ENCODE measurements around the gene PAK3.

The PAK3 gene

DNA sequence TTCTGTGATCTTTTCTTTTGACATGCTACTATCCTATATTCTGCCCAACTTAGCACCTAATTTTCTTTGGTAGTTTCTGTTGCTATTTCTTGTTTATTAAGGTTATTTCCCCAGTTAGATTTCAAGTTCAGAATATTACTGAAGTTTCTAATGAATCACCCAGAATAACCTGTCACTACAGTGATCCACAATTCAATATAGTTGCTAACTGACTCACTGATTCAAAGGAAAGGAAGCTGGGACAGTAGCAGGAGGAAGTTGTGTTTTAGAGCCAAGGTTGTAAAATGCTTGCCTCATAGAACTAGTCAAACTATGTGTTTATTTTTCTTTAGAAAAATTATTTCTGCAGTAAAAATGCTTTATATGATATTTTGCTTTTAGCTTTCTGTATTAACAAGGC lies 37.4 kb downstream of the PAK3 start:
- peak in 1 of 5 donors; percentile 2 for DNase-seq

GRCh38 chrX:111145878-111146277 lies 49.9 kb downstream of the PAK3 start:
- no peak for DNase-seq

DNA sequence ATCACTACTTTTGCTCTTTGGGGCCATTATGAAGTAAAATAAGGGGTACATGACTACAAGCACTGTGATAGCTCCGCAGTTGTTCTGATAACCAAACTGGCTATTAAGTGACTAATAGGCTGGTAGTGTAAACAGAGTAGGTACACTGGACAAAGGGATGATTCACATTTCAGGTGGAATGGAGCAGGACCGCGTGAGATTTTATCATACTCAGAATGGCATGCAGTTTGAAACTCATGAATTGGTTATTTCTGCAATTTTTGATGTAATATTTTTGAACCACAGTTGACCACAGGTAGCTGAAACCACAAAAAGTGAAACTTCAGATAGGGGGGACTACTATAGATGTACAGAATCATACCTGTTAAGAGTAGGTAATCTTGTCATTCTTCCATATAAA lies 55.8 kb downstream of the PAK3 start:
- no peak for DNase-seq

DNA sequence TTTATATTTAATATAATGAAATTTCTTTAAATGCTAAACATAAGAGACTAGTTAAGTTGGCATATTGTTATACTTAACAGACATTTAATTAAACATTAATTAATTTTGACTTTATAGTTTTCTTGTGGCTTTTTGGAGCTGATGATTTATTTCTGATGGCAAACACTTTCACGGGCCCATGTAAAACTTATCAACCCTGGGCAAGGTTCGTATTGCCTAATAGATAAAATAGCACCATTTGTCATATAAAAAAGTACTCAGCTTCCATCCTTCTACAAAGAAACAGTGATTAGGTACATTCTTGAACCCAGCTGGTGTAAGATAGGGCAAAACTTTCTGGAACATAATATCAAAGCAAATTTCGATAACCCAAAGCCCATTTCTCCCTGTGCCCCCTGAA lies 63.2 kb downstream of the PAK3 start:
- DNase-seq = no peak

GRCh38 chrX:111164728-111165127 lies 68.7 kb downstream of the PAK3 start:
- no peak for DNase-seq

GRCh38 chrX:111165902-111166301 lies 69.9 kb downstream of the PAK3 start:
- DNase-seq = no peak

- DNase-seq = no peak
These were observed 71.3 kb downstream of the PAK3 start for GRCh38 chrX:111167334-111167733.

GRCh38 chrX:111168314-111168713 lies 72.3 kb downstream of the PAK3 start:
- DNase-seq = peak in 1 of 5 donors; percentile 12

- DNase-seq = no peak
These were observed 73.2 kb downstream of the PAK3 start for GRCh38 chrX:111169141-111169540.

DNA sequence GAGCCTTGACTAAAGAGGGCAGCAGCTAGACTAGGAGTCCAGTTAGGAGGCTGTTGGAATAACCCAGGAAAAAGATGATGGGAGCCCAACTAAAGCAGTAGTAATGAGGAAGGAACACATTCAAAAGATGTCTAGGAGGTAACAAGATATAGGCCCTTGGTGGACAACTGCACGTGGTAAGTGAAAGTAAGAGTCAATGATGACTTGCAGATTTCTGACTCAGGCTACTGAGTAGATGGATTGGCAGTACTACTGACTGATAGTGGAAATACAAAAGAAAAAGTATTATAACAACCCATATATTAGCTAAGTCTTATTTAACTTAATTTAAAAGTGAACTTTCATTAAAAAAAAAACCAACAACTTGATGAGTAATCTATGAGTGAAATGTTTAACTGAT lies 74.0 kb downstream of the PAK3 start:
- DNase-seq = peak in 1 of 5 donors; percentile 15

- no peak for DNase-seq
These were observed 84.8 kb downstream of the PAK3 start for GRCh38 chrX:111180750-111181240.

GRCh38 chrX:111181951-111182350 lies 86.0 kb downstream of the PAK3 start:
- no peak for DNase-seq

- no peak for DNase-seq
These were observed 87.0 kb downstream of the PAK3 start for GRCh38 chrX:111182997-111183396.

- DNase-seq = no peak
These were observed 95.6 kb downstream of the PAK3 start for GRCh38 chrX:111191598-111191997.

GRCh38 chrX:111199505-111199904 lies 103.5 kb downstream of the PAK3 start:
- no peak for DNase-seq

DNA sequence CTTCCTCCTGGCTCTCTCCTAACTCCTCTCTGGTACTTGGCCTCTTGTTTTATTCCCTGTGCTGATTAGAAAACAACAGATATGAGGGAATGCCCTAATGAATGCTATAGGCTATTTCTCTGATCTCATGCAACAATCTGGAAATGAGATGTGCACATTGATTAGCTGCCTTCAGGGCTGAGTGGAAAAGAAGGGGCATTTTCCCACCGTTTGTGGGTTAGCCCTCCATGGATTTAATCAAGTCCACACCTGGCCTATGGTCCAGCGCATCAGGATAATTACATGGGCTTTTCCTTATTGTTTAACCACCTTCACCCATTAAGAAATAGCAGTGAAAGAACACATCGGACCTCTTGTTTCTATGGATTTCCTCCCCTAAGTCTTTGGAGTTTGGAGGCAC lies 104.3 kb downstream of the PAK3 start:
- DNase-seq = no peak

DNA sequence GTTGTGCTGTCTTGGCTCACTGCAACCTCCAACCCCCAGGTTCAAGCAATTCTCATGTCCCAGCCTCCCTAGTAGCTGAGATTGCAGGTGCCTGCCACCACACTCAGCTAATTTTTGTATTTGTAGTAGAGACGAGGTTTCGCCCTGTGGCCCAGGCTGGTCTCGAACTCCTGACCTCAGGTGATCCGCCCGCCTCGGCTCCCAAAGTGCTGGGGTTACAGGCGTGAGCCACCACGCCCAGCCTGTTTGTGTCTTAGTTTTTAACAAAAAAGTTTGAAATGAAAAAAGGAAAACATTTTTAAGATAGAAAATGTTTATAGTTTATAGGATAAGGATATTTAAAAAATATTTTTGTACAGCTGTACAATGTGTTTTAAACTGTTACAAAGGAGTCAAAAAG lies 111.9 kb downstream of the PAK3 start:
- no peak for DNase-seq

DNA sequence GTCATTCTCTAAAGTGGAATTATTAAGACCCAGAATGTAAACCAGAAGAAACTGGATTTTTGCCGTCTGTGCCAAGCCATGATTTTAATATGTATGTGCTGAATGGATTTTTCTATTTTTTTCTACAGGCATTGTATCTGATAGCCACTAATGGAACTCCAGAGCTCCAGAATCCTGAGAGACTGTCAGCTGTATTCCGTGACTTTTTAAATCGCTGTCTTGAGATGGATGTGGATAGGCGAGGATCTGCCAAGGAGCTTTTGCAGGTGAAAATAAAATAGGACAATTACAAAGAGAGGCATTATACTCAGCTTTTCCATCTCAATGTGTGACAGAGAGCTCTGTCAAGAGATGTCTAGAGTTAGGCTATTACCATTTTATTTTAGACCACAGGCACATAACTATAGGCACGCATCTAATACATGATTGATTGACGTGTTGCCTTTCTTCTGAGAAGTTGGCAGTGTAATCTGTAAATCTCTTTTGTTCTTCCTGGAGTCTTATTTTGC lies 120.4 kb downstream of the PAK3 start:
- no peak for DNase-seq

GRCh38 chrX:111244235-111244750 lies 148.3 kb downstream of the PAK3 start:
- DNase-seq = peak in 1 of 5 donors; percentile 5

DNA sequence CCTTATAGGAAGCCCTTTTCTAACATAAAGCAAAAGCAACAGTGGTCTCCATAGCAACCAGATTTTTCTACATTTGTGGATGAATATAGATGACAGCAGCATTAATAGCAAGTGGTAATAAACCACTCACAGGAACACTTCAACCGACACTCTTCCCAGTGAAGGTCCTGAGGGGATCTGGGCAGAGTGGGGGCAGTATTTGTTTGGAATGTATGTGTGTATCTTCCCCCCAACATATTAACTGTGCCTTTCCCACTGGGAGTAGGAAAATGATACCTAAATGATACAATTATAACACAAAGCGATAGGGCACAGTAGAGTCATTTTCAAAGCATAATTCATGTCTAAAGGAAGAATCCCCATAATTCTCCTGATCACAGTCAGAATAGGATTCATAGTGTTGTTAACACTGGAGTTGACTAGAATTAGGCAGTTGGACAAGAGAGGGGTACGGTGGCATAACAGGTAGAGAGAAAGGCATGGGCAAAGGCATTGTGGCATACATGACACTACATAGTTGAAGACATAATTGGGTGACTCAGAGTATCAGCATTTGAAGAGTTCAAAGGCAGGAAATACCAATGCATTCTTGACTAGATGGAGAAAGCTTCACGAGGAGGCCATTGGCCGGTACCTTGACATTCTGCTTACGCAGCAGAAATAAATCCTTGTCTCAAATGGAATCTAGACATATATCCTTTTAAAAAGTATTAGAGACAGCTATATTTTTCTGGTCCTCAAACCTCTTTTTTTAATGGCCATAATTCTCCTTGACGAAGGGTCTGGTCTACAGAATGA lies 159.1 kb downstream of the PAK3 start:
- DNase-seq = no peak

DNA sequence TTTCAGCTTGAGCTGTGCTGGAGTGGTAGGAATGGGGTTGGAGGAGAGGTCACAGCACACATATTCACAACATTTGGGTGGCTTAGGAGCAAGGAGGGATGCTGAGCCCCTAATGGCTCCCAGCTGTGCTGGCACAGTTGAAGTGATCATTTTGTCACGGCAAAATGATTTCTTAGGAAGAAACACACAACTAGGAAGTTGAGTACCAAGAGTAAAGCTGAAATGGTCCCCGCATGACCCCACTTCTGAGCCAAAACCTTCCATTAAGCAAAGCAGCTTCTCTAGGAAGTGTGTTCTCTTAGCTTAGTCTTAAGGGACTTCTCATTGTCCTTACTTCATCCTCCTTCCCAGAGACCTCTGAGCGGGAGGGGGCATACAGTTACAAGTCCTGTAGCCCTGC lies 161.7 kb downstream of the PAK3 start:
- no peak for DNase-seq

DNA sequence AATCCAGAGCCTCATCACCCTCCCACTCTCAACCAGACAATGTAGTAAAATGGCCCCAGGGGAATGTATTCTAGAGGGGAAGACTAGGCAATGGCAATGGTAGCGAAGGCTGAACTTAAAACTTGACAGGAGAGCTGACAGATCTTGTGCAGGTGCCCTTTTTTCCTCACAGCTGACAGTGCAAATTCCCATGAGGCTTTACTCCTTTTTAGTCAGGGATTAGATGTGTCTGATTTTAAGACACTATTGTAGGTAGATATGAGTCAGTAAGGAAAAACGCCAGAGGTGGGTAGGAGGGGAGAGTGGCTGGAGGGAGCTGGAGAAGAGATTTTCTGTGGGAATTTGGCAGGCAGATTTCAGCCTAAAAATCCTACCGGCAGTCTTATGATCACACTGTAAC lies 163.6 kb downstream of the PAK3 start:
- no peak for DNase-seq

DNA sequence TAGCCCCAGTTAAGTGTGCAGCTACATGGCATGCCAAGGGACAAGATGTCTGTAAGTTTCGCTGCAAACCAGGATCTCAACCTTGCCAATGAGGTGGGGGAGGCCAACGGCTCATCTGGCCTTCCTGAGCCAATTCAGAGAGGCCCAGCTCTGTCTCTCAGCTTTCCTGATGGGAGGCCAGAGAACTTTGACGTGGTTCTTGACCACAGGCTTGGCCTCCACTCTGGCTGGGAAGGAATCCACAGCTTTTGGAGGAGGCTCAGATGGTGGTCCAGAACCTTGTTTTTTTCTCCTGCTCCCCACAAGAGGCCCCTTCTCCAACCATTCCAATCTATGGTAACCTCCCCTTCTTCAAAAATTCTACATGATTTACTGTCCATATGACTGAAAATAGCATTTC lies 164.5 kb downstream of the PAK3 start:
- no peak for DNase-seq

DNA sequence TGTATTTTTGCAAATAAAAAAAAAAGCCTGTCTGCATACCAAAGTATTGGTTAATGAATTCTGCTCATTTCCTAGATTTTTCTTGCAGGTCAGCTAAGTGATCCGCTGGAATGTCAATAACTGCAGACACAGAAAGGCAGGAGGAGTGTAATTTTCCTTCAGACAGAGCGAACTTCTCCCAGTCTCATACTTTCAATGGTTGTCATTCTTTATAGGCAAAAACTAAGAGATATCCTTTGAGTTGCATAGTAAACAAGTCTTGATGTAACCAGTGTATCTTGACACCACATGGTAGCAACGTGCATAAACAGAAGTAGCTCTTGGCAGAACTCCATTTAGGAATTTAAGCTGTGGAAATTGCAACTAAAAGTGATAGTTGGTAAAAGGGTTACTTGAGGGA lies 166.1 kb downstream of the PAK3 start:
- DNase-seq = no peak

All from T-helper 1 cell (primary cell).